NCI-H1436 (cell line): Measurements from ENCODE around the gene SFT2D2.

ENCODE experiments used
- DNase-seq: peaks from one replicate; lab custom pipeline; 2025; lab: John Stamatoyannopoulos, UW

Gene SFT2D2

GRCh38 chr1:168223261-168223660 is 2.5 kb upstream of the SFT2D2 start:
- DNase-seq = no peak

- no peak for DNase-seq
These were observed 1.9 kb upstream of the SFT2D2 start for GRCh38 chr1:168223681-168224540.

GRCh38 chr1:168224991-168225390 is 813 bp upstream of the SFT2D2 start:
- DNase-seq = no peak

- DNase-seq = no peak
These were observed 1.8 kb downstream of the SFT2D2 start for GRCh38 chr1:168227620-168228019.

- no peak for DNase-seq
These were observed 4.1 kb downstream of the SFT2D2 start for GRCh38 chr1:168229893-168230292.

- DNase-seq = no peak
These were observed 4.9 kb downstream of the SFT2D2 start for GRCh38 chr1:168230709-168231108.

- DNase-seq = peak; percentile 28
These were observed 9.2 kb downstream of the SFT2D2 start for GRCh38 chr1:168234846-168235547.

GRCh38 chr1:168235548-168235885 is 9.7 kb downstream of the SFT2D2 start:
- DNase-seq = no peak

- no peak for DNase-seq
These were observed 10.1 kb downstream of the SFT2D2 start for GRCh38 chr1:168235937-168236336.

GRCh38 chr1:168236836-168237611 is 11.2 kb downstream of the SFT2D2 start:
- DNase-seq = no peak

GRCh38 chr1:168243198-168243597 is 17.4 kb downstream of the SFT2D2 start:
- no peak for DNase-seq

- no peak for DNase-seq
These were observed 17.9 kb downstream of the SFT2D2 start for GRCh38 chr1:168243636-168244212.

GRCh38 chr1:168245042-168245441 is 19.2 kb downstream of the SFT2D2 start:
- no peak for DNase-seq

GRCh38 chr1:168246506-168246905 is 20.7 kb downstream of the SFT2D2 start:
- no peak for DNase-seq

GRCh38 chr1:168252204-168252733 is 26.5 kb downstream of the SFT2D2 start:
- no peak for DNase-seq

- no peak for DNase-seq
These were observed 30.4 kb downstream of the SFT2D2 start for GRCh38 chr1:168256164-168256563.

GRCh38 chr1:168257397-168257796 is 31.6 kb downstream of the SFT2D2 start:
- DNase-seq = no peak

- no peak for DNase-seq
These were observed 33.8 kb downstream of the SFT2D2 start for GRCh38 chr1:168259567-168259966.

- DNase-seq = peak; percentile 15
These were observed 34.6 kb downstream of the SFT2D2 start for GRCh38 chr1:168260393-168260792.

- no peak for DNase-seq
These were observed 35.6 kb downstream of the SFT2D2 start for GRCh38 chr1:168261390-168261789.

GRCh38 chr1:168263130-168263529 is 37.3 kb downstream of the SFT2D2 start:
- no peak for DNase-seq

- no peak for DNase-seq
These were observed 38.5 kb downstream of the SFT2D2 start for GRCh38 chr1:168264296-168264695.
